Epithelial cell of esophagus (primary cell): Measurements from ENCODE around the gene BTAF1.

Source experiments
- DNase-seq: peaks from one replicate; pipeline ENCODE4 v3.0.0; 2010; ENCODE audit warnings: low read depth
- H3K4me3 ChIP-seq: 2 replicates; pipeline ENCODE4 v1.5.1; 2011; ENCODE audit warnings: mild to moderate bottlenecking, low read length, control low read depth
- CTCF ChIP-seq: IDR thresholded peaks from 2 replicates; pipeline ENCODE4 v1.5.1; 2011; ENCODE audit warnings: low read depth, mild to moderate bottlenecking, low read length, control low read depth, inconsistent platforms; ENCODE audit not compliant: insufficient read depth; ENCODE audit errors: missing control alignments

The BTAF1 gene

GRCh38 chr10:91976317-91977051 is 52.9 kb downstream of the BTAF1 start:
- no peak for DNase-seq
- no peak for TF ChIP-seq CTCF
- no peak overlapping the region for H3K4me3 ChIP-seq

- H3K4me3 ChIP-seq: no peak overlapping the region
- no peak for TF ChIP-seq CTCF
- no peak for DNase-seq
Observed at GRCh38 chr10:91977491-91977890, 53.9 kb downstream of the BTAF1 start.

- no peak for TF ChIP-seq CTCF
- no peak for DNase-seq
- H3K4me3 ChIP-seq: no peak overlapping the region
Observed at GRCh38 chr10:91978585-91978984, 55.0 kb downstream of the BTAF1 start.

GRCh38 chr10:91980319-91980718 is 56.7 kb downstream of the BTAF1 start:
- H3K4me3 ChIP-seq: no peak overlapping the region
- TF ChIP-seq CTCF: no peak
- no peak for DNase-seq

GRCh38 chr10:91983416-91983815 is 59.8 kb downstream of the BTAF1 start:
- H3K4me3 ChIP-seq: no peak overlapping the region
- TF ChIP-seq CTCF: no peak
- DNase-seq: no peak

- H3K4me3 ChIP-seq: no peak overlapping the region
- DNase-seq: no peak
- TF ChIP-seq CTCF: no peak
Observed at GRCh38 chr10:91987397-91988037, 63.9 kb downstream of the BTAF1 start.

GRCh38 chr10:91992031-91992430 is 68.5 kb downstream of the BTAF1 start:
- DNase-seq: no peak
- H3K4me3 ChIP-seq: no peak overlapping the region
- TF ChIP-seq CTCF: no peak
